KMS-11 (cell line): Measurements from ENCODE around the gene STEAP1.

Source experiments
- H2AFZ ChIP-seq: fragments of 200-600 bp; sonication (generic); 2 replicates; pipeline ENCODE4 v1.6.1; 2016; ENCODE audit warnings: antibody characterized with exemption, mixed run types, low read depth
- H3K27ac ChIP-seq: fragments of 200-600 bp; sonication (generic); 2 replicates; pipeline ENCODE4 v1.6.1; 2016; ENCODE audit warnings: mild to moderate bottlenecking, mixed run types
- H3K27me3 ChIP-seq: fragments of 200-600 bp; sonication (generic); 2 replicates; pipeline ENCODE4 v1.6.1; 2017; ENCODE audit warnings: mild to moderate bottlenecking, low read depth, mixed run types, moderate library complexity; ENCODE audit not compliant: insufficient read depth
- H3K36me3 ChIP-seq: fragments of 200-600 bp; sonication (generic); 2 replicates; pipeline ENCODE4 v1.6.1; 2017; ENCODE audit warnings: mild to moderate bottlenecking, mixed run types; ENCODE audit not compliant: insufficient read depth
- H3K4me1 ChIP-seq: fragments of 200-600 bp; sonication (generic); 2 replicates; pipeline ENCODE4 v1.6.1; 2016; ENCODE audit warnings: mild to moderate bottlenecking, low read depth, mixed run types; ENCODE audit not compliant: poor library complexity, severe bottlenecking
- H3K4me2 ChIP-seq: fragments of 200-600 bp; sonication (generic); 2 replicates; pipeline ENCODE4 v1.7.0; 2016; ENCODE audit warnings: mild to moderate bottlenecking, mixed run types
- H3K4me3 ChIP-seq: fragments of 200-600 bp; sonication (generic); IDR thresholded peaks from 2 replicates; pipeline ENCODE4 v1.6.1; 2017; ENCODE audit warnings: low read depth, low read length, mixed read lengths; ENCODE audit not compliant: insufficient read depth
- H3K79me2 ChIP-seq: fragments of 200-600 bp; sonication (generic); 2 replicates; pipeline ENCODE4 v1.6.1; 2016; ENCODE audit warnings: low read depth, mixed run types; ENCODE audit not compliant: insufficient read depth
- H3K9ac ChIP-seq: fragments of 200-600 bp; sonication (generic); 2 replicates; pipeline ENCODE4 v1.6.1; 2016; ENCODE audit warnings: mild to moderate bottlenecking, mixed run types
- H4K20me1 ChIP-seq: fragments of 200-600 bp; sonication (generic); 2 replicates; pipeline ENCODE4 v1.6.1; 2016; ENCODE audit warnings: mild to moderate bottlenecking, mixed run types; ENCODE audit not compliant: insufficient read depth
- TF ChIP-seq, protein P1 (sequence below): fragments of 200-600 bp; sonication (generic); conservative IDR thresholded peaks from 2 replicates; pipeline ENCODE4 v1.6.1; 2017; ENCODE audit warnings: low read depth, mild to moderate bottlenecking, antibody characterized with exemption, low read length, moderate library complexity, mixed read lengths

Gene STEAP1

DNA sequence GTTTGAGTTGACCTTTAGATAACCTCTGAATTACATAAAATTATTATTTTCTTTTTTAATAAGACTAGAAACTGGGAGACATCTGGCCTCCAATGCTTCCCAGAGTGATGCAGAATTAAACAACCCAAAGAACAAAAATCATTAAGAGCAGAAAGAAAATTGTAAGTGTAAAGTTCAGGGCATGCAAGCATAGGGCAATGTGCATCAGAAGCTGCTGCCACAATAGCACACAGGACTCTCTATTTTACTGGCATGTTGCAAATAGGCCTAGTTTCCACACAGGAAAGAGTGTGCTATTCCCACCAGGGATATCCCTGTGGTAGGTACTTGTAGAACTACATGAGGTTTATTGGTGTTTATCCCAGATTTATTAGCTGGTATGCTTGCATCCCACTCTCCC lies 36.7 kb downstream of the STEAP1 start:
- H2AFZ ChIP-seq = no peak overlapping the region
- no peak overlapping the region for H3K27ac ChIP-seq
- H4K20me1 ChIP-seq = no peaks in the 10 kb centered on the region
- H3K4me2 ChIP-seq = no peak overlapping the region
- no peaks in the 10 kb centered on the region for H3K27me3 ChIP-seq
- TF ChIP-seq, protein P1, sequence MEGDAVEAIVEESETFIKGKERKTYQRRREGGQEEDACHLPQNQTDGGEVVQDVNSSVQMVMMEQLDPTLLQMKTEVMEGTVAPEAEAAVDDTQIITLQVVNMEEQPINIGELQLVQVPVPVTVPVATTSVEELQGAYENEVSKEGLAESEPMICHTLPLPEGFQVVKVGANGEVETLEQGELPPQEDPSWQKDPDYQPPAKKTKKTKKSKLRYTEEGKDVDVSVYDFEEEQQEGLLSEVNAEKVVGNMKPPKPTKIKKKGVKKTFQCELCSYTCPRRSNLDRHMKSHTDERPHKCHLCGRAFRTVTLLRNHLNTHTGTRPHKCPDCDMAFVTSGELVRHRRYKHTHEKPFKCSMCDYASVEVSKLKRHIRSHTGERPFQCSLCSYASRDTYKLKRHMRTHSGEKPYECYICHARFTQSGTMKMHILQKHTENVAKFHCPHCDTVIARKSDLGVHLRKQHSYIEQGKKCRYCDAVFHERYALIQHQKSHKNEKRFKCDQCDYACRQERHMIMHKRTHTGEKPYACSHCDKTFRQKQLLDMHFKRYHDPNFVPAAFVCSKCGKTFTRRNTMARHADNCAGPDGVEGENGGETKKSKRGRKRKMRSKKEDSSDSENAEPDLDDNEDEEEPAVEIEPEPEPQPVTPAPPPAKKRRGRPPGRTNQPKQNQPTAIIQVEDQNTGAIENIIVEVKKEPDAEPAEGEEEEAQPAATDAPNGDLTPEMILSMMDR = no peak
- H3K9ac ChIP-seq = no peak overlapping the region
- no peaks in the 10 kb centered on the region for H3K4me1 ChIP-seq
- no peaks in the 10 kb centered on the region for H3K36me3 ChIP-seq
- H3K79me2 ChIP-seq = no peaks in the 10 kb centered on the region
- no peak overlapping the region for H3K4me3 ChIP-seq

DNA sequence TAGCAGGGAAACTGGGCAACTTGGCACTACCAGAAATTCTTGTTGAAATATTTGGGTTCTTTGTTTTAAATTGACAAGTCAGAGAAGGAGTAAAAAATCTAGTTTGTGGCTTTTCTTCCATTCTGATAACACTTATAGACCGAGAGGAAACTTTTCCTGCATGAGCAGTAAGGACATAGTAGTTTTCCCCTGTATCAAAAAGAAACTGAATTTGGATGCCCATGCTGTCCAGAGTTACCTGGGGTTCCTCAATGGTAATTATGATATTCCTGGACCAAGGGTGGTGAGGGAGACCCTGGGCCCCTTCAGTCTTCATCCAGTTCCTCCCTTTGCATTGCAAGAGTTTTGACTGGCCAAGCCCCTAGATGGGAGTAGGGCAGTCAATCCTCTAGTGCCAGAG lies 37.4 kb downstream of the STEAP1 start:
- H3K4me3 ChIP-seq = no peak overlapping the region
- no peaks in the 10 kb centered on the region for H3K79me2 ChIP-seq
- no peak overlapping the region for H3K4me2 ChIP-seq

DNA sequence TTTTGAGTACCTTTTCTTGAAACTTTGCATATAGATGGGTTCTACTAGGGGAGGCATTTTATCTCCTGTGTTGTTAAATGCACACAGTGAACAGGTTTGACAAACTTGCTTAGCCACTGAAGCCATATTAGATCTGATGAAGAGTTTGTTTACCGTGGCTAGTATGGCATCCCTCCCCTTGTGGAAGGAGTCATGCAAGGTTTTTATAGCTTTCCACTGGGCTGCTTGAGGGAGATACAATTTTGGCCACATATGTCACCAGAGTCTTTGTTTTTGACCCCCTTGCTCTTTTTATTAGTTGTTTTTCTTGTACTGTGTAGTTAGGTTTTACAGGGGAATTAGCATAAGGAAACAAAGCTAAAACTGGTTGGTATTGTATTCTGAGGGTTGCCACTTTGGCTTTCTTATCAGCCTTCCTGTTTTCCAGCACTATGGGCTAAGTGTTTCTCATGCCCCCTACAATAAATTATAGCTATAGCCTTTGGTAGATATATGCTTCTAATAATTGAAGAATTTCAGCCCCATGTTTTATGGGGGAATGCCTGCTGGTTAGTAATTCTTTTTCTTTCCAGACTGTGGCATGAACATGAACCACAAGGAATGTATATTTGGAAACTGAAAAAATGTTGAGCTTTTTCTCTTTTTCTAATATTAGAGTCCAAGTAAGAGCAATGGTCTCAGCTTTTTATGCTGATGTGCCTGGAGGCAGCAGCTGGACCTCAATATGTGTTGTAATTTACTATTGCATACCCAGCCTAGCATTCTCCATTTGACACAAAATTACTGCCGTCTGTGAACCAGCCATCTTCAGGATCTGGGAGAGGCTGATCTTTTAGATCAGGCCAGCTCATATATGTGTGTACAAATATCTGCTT lies 38.8 kb downstream of the STEAP1 start:
- no peaks in the 10 kb centered on the region for H3K4me1 ChIP-seq

More for the DNA sequence above, 37.4 kb downstream of the STEAP1 start:
- Histone ChIP-seq H3K4me1 (no peaks in the 10 kb centered on the region), H3K27ac (no peak overlapping the region), H2AFZ (no peak overlapping the region), H4K20me1 (no peaks in the 10 kb centered on the region), H3K36me3 (no peaks in the 10 kb centered on the region), H3K9ac (no peak overlapping the region), H3K27me3 (no peaks in the 10 kb centered on the region)
- TF ChIP-seq, protein P1 = no peak

DNA sequence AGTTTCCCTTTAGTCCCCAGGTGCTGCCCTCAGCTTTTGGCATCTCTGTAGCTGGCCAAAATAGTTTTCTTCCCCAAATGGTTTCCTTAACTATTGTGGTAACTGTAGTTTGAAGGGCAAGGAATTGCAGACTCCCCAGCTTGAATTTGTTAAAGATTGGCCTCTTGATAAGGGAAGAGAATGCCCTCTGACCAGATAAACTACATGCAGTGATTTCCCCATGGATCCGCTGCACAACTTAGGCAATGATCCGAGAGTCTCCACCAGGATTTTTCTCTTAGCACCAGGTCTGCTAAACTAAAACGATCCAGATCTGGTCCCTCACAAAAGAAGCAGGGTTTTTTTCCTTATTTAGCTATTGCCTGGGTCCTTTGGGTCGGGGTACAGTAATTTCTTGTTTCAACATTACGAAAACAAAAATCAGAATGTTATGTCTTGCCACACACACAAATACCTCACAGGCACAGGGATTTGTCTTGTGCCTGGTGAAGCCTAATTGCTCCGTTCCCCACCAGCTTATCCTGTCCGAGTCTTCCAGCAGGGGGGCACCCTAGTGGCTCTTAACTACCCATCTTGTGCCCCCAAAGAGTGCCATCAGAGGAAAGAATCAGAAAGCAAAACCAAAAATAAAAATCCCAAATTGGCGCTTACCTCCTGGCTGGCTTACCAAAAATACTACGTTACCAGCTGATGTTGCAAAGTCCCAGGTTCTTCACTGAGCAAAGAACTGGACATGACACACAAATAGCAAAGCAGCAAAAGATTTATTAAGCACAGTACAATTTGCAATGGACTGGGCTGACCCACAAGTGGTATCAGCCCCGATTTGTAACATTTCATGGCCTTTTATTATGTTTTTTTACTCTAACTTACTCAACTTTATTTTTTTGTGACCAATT lies 40.9 kb downstream of the STEAP1 start:
- no peak overlapping the region for H3K4me3 ChIP-seq
- no peak overlapping the region for H3K9ac ChIP-seq
- no peak overlapping the region for H3K4me2 ChIP-seq
- H3K36me3 ChIP-seq = no peaks in the 10 kb centered on the region
- no peaks in the 10 kb centered on the region for H3K27me3 ChIP-seq
- no peak overlapping the region for H2AFZ ChIP-seq
- H3K27ac ChIP-seq = no peak overlapping the region
- H3K79me2 ChIP-seq = no peaks in the 10 kb centered on the region
- TF ChIP-seq, protein P1 = no peak
- H3K4me1 ChIP-seq = peaks cover 2% of the 10 kb centered on the region
- no peaks in the 10 kb centered on the region for H4K20me1 ChIP-seq

More for the DNA sequence above, 38.8 kb downstream of the STEAP1 start:
- Histone ChIP-seq H3K79me2 (no peaks in the 10 kb centered on the region), H3K4me2 (no peak overlapping the region), H3K27ac (no peak overlapping the region), H4K20me1 (no peaks in the 10 kb centered on the region), H3K4me3 (no peak overlapping the region), H2AFZ (no peak overlapping the region), H3K36me3 (no peaks in the 10 kb centered on the region), H3K27me3 (no peaks in the 10 kb centered on the region), H3K9ac (no peak overlapping the region)
- TF ChIP-seq, protein P1 = no peak
